OCI-LY1 (cell line): ENCODE measurements around the gene KCNH8.

Source experiments
- EZH2 ChIP-seq: fragments of 200-600 bp; sonication (generic), shearing (Covaris generic); IDR thresholded peaks from 2 replicates; pipeline ENCODE4 v1.8.0; 2017; ENCODE audit warnings: borderline replicate concordance, mixed run types, mild to moderate bottlenecking, antibody characterized with exemption, low read length, moderate library complexity, mixed read lengths
- TF ChIP-seq, protein P1 (sequence below): fragments of 200-600 bp; sonication (generic), shearing (Covaris generic); IDR thresholded peaks from 2 replicates; pipeline ENCODE4 v1.5.1; 2017; ENCODE audit warnings: mild to moderate bottlenecking, antibody characterized with exemption, low read length, moderate library complexity, mixed read lengths

DNA sequence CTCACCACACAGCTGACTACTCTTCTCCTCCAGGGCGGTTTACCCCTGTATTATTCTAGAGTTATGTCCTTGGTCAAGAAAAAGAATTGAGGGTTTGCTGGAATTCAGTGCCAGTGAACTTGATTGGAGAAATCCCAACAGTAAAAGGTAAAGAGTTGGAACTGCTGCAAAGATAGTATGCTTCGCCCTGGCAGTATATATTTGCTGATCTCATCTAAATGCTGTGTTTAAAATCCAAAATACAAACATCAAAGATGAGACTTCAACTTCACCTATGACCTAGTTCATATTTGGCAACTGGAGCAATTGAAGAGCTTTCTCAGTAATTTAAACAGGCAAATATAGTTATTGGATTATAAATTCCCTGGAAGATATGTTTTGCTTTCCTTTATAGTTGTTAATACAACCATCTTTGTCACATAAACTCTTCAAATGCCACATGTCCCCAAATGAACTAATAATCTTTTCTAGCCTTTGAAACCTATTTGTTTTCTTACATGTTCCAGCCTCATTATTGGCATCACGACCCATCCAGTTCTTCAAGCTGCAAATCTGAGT, 6.5 kb downstream of the KCNH8 start:
- TF ChIP-seq, protein P1, sequence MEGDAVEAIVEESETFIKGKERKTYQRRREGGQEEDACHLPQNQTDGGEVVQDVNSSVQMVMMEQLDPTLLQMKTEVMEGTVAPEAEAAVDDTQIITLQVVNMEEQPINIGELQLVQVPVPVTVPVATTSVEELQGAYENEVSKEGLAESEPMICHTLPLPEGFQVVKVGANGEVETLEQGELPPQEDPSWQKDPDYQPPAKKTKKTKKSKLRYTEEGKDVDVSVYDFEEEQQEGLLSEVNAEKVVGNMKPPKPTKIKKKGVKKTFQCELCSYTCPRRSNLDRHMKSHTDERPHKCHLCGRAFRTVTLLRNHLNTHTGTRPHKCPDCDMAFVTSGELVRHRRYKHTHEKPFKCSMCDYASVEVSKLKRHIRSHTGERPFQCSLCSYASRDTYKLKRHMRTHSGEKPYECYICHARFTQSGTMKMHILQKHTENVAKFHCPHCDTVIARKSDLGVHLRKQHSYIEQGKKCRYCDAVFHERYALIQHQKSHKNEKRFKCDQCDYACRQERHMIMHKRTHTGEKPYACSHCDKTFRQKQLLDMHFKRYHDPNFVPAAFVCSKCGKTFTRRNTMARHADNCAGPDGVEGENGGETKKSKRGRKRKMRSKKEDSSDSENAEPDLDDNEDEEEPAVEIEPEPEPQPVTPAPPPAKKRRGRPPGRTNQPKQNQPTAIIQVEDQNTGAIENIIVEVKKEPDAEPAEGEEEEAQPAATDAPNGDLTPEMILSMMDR, result no peak
- no peak for TF ChIP-seq EZH2
